GM19351 (cell line): ENCODE results near the gene CIB4.

Experiments
- ATAC-seq: cut with Tn5 transposase; IDR thresholded peaks from one replicate; pipeline ENCODE4 v1.9.1; 2021; ENCODE audit warnings: mild to moderate bottlenecking, moderate library complexity; ENCODE audit not compliant: unreplicated experiment

The CIB4 gene

DNA sequence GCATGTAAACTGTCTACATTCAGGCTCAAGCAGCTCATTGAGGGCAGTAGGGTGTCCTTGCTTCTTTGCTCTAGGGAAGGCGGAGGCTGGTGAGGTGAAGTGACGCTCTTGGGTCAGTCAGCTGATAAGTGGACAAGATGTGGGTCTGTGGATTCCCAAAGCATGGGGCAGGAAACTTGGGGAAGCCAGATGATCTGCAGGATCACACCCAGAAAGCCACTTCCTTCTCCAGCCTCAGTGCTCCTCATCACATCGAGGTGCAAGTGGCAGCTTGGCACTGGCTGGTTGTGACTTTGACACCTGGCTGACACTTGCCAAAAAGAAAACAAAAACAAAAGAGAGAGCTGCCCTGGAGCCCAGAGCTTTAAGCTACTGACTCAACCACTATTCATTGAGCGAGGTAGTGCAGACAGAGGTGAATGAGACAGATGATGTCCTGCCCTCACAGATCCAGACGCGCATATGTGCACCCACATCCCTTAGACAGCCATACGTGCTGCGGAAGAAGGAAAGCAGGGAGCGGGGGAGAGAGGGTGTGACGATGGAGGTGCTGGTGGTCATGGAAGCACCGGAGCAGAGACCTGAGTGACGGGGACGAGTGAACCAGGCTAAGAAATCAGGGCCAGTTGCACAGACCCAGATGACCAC lies 3.1 kb upstream of the CIB4 start:
- ATAC-seq = no peak

GRCh38 chr2:26642429-26642828 lies 1.3 kb upstream of the CIB4 start:
- no peak for ATAC-seq

- ATAC-seq = no peak
Observed at GRCh38 chr2:26640331-26640745, 828 bp downstream of the CIB4 start.

GRCh38 chr2:26639685-26640243 lies 1.4 kb downstream of the CIB4 start:
- no peak for ATAC-seq

DNA sequence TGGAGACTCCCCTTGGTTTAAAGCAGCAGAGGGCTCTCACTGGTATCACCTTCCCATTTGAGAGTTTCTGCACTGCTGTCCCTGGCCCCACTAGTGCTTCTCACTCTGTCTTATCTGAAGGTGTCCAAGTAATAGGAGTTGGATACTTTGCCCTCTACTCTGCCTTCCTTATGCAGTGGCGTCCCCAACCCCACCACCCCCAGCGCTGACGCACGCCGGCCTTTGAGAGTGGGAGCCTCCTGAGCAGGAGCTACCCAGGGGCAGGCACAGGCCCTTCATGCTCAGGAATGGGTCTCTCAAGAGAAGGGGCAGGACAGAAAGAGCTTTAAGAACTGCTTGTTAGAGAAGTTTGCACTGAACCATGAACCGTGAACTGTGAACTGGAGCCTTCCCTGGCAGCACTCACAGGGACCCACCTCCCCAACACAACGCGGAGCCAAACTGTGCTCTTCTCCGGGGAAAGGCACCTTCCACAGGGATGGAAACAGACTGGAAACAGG lies 3.3 kb downstream of the CIB4 start:
- no peak for ATAC-seq

DNA sequence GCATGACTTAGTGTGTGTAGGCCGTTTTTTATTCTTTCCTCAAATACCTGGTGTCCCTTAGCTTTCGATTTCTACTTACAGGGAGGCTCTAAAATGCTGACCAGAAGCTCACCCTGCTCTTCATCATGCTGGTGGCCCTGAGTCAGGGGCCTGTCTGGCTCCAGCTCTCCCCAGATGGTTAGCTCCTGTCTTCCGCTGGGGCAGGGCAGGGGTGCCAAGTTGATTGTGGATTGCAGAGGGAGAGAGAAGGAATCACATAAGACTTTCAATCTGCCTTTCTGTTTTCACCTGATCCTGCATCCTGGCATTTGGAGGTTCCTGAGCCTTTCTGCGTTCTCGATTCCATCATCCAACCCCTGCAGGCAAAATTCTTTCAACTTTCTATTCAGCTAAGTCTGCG lies 4.2 kb downstream of the CIB4 start:
- ATAC-seq = no peak

- ATAC-seq = no peak
Observed at GRCh38 chr2:26635401-26635800, 5.8 kb downstream of the CIB4 start.

DNA sequence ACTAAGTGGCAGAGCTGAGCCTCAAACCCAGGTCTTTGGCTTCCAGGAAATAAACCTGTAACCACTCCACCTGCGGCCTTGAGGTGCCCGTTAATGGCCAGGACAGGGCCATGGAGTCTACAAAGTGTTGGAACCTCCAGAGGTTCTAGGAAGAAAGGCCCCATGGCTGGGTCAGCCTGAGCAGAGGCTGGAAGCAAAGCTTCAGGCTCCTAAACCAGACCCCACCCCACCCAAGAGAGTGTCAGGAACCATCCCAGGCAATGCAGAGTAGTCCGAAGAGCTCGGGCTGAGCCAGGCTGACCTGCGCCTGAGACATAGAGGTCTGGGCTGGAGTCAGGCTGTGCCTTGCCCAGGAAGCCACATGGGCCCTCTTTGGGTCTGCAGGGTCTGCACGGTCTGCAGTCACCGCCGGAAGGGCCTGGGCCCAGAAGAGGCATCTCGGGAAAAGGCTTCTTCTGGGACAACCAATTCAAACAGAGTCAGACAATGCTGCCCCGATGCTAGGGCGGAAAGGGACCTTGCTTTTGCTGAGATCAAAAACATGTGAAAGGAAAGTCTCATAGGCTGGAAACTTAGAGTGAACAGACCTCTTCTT lies 6.4 kb downstream of the CIB4 start:
- ATAC-seq = no peak

DNA sequence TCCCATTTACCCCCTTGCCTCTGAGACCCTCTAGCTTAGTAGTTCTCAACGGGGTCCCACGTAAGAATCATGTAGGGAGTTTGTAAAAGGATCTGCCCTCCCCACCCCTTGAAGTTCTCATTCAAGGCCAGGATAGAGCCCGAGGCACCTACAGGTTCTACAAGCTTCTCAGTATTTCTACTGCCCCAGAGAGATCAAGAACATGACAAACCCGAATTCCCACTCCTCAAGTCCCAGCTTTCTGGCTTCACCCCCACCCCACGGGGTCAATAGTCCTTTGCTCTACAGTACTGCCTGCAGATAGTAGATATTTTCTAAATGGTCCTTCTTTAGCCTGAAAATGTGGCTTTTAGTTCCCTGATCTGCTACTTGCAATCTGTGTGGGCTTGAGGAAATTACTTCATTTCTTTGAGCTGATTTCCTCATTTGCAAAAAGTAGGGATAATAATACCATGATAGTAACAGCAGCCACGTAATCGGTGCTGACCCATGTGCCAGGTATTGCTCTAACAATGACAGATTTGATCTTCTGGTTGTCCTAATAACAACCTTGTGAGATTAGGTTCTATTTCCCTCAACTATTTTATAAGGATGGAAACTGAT lies 7.1 kb downstream of the CIB4 start:
- no peak for ATAC-seq

DNA sequence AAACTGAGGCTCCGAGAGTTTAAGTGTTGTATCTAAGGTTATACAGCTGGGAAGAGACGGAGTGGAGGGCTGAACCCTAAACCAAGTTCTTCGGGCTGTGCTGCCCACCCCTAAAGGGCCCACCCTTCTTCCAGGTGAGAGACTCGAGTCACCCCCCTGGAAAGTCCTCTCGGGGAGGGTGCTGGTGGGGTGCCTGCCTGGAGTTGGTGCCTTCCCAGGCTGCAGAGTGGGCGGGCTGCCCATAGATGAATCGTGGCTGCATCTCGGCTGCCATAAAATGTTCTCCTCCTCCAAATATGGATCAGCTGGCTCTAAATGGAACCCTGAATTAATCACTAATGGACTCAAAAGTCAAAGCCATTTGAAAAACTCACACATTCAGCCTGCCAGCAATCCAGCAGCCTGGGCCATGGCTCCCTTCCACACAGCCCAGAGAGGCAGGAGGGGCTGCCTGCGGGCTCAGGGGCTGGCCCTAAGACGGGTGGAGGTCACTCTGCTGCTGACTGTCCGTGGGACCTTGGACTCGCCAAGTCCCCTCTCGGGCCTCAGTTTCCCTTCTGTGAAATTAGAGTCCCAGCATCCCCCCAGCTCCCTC lies 7.7 kb downstream of the CIB4 start:
- ATAC-seq = no peak

GRCh38 chr2:26632624-26633185 lies 8.5 kb downstream of the CIB4 start:
- no peak for ATAC-seq

GRCh38 chr2:26631401-26632170 lies 9.6 kb downstream of the CIB4 start:
- no peak for ATAC-seq

- ATAC-seq = no peak
Observed at GRCh38 chr2:26630669-26631360, 10.4 kb downstream of the CIB4 start.

- no peak for ATAC-seq
Observed at GRCh38 chr2:26630235-26630634, 10.9 kb downstream of the CIB4 start.

- ATAC-seq = no peak
Observed at GRCh38 chr2:26629751-26630150, 11.4 kb downstream of the CIB4 start.

DNA sequence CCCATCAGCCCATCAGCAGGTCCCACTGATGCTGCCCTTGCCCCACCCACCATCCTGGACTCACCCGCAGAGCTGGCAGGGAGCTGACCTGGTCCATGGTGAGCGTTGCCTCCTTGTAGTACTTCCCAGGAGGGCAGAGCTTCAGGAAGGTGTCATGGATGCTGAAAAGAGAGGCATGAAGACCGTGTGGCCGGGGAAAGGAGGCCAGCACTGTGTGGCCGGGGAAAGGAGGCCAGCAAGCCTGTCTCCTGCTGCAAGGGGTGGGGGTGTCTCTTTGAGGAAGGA lies 11.9 kb downstream of the CIB4 start:
- ATAC-seq = no peak

DNA sequence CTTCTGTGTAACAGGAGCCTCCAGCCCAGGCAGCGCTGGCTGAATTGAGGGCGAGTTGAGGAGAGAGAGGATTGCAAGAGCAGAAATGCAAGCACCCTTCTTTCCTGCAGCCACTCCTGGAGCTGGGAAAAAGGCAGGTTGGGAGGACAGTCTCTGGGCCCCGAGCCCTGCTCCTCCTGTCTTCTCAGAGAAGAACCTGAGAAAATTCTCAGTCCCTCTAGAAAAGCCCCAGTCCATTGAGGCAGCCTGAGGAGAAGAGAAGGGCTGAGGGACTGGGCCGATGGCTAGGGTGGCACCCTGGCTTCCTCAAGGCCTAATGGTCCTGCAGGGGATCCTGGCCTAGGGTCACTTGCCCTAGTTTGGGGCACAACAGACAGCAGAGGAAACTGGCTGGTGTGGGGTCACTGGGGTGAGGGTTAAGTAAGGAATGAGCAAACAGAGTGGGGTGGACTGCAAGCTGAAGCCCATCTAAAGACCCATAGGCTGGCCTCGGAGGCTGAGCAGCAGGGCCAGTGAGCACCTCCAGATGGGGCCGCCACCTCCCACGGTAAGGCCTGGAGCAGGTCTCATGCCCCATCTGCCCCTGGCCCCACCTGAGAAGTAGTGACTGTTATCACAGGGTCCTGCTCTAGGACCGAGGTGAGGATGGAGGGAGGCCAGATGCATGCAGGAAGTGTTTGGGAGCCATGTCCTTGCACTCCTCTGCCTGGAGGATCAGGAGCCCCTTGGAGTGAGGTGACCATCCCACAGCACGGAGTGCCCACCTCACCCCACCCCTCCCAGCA lies 12.4 kb downstream of the CIB4 start:
- no peak for ATAC-seq

DNA sequence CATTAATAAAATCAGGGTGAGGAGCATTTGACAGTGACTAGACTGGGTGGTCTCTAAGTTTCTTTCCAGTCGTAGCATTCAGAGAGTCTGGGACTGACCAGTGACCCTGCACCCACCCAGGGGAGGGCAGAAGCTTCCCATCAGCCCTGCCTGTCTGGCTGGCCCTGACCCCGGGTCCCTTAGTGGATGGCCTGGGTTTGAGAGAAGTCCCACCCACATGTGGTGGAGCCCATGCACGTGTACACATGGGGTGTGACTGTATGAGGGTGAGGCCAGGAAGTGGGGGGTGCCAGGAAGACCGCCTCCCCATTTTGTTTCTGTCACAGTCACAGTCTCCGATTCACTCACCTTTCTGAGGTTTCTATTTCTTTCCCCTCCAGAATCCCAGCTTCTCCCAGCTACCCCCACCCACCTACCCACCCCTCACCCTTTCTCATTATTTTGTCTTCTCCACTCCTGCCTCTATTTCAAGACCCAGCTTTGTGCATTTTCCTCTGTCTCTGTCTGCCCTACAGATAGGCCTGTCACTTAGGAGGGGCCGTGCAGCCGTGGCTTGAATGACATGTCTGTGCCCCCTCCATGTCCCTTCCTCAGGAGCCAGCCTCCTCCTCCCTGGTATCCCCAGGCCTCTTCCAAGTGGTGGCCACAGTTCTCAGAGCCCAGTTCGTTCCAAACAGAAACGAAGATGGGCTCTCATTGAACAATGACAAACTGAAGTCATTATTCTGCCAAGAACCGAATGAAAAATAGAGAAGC lies 13.6 kb downstream of the CIB4 start:
- no peak for ATAC-seq

DNA sequence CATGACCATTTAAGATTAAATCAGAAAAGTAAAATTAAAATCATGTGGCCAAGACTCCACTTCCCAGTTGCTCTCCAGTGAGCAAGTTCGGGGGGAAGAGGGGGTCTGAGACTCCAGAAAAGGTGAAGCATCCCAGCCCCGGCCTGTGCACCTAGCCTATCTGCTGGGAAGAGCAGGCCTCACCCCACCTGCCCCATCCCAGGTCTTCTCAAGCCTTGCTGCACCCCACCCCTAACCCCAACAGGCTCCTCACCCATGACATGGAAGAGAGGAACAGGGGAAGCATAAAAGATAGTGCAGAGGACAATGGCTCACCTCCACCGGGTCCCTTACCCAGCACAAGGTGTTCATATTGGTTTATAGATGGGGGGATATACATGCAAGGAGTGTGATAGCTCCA lies 14.6 kb downstream of the CIB4 start:
- ATAC-seq = no peak
